HG02678 (cell line): ENCODE measurements around the gene GPD1L.
"Not testable (repeated sequence)": the region's sequence is repeated elsewhere in the genome, so short reads cannot be mapped to it uniquely, and the experiment has no call there.

Experiments used
- ATAC-seq: cut with Tn5 transposase; IDR thresholded peaks from one replicate; pipeline ENCODE4 v1.9.1; 2021; ENCODE audit warnings: mild to moderate bottlenecking, moderate library complexity; ENCODE audit not compliant: unreplicated experiment

GPD1L gene

DNA sequence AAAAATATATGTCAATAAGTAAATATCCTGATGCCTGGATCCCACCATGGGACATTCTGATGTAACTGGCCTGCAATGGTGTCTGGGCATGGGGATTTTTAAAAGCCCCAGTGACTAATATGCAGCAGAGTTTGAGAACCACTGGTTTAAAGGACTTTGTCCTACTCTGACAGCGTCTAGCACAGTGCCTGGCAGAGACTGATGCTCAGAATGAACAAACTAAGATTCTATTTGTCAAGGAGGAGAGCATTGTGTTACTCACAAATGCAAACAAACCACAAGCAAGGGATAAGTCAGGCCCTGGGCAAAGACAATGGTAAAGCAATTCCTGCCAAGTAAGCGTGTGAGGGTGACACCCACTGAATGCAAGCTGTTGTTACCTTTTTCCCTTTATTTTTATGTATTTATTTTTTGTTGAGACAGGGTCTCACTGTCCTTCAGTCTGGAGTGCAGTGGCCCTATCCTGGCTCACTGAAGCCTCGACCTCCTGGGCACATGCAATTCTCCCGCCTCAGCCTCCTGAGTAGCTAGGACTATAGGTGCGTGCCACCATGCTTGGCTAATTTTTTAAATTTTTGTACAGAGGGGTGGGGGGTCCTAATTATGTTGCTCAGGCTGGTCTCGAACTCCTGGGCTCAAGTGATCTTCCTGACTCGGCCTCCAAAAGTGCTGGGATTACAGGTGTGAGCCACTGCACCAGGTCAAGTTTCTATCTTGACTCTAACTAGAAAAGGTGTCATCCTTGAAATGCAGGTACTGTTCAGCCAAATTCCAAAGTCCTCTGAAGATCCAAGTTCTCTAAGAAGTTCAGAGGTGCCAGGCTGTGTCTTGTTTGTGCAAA, 909 bp upstream of the GPD1L start:
- no peak for ATAC-seq

DNA sequence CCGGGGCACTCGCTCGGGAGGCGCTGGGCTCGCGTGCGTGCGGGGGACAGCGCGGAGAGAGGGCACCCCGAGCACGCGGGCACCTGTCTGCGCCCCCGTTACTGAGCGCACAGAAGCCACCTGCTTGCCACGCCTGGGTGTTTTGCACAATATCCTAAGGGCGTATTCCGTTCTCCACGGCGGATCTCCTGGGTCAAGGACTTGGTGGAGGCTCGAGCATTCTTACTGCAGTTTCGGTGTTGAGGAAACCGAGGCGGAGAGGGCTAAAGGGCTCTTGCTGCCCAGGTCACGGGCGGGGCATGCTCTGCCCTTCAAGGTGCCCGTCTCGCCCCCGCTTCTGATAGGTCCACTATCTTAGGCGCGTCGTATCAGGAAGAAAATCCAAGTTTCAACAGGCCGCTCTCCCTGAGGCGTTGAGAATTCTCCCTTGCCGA, 526 bp downstream of the GPD1L start:
- ATAC-seq = no peak

DNA sequence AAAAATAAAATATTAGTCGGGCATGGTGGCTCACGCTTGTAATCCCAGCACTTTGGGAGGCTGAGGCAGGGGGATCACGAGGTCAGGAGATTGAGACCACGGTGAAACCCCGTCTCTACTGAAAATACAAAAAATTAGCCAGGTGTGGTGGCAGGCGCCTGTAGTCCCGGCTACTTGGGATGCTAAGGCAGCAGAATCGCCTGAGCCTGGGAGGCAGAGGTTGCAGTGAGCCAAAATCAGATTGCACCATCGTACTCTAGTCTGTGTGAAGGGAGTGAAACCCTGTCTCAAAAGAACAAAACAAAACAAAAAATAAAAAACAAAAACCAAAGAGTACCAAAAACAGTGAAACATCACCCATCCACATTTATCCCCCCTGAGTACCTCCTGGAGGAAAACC, 1.8 kb downstream of the GPD1L start:
- not testable (repeated sequence) for ATAC-seq

DNA sequence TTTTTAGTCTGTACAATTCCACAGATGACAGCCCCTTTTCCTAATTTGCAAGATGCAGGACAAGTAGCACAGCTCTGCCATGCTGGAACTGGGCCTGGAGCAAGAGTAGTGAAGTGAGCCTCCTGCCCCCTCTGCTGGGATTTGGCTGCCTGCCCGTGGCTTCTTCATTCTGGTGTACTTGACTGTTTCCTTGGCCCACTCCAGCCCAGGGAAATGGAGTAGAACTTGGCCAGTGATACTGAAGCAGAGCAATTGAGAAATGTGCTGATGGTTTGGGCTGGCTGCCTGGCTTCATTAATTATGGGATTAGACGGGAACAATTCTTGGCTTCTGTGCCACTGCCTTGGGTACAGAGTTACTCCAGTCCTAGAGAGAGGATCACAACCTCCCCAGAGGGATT, 2.8 kb downstream of the GPD1L start:
- ATAC-seq = no peak

DNA sequence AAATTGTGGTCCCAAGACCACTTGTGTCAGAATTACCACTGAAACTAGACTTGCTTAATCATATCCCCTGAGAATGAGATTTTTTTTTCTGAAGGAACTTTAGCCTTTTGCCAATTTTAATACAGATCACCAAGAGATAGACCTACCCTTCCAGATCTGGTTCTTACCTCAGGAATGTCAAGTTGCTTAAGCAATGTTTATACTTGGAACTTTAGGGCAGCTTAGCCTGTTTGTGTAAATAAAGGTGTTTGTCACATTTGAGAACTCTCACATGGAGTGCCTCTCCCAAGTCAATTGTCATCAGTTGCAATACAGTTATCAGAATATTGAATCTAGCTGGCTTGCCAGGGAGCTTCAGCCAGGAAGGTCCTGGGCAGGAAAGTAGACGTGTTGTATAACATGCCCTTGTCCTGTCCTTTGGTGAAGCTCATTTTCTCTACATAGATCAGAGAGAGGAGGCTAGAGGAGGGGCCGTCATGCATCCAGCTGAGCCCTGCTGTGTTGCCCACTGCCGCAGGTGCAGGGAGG, 3.9 kb downstream of the GPD1L start:
- no peak for ATAC-seq

DNA sequence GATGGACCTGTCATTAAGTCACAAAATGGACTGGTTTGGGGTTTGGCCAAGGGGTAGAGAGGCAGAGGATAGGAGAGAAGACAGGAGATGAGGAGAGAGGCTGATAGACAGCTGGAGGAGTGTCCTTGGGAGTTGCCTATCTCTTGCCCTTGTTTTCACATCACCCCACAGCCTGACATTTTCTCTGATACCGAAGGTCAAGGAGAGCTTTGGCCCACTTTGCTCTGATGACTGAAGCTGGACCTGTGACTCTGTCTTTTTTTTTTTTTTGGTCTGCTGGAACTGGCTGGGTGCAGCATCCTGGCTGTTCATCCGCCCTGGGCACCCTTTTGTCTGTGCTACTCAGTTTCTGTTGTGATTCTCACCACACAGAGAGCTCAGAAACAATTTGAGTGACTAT, 5.1 kb downstream of the GPD1L start:
- no peak for ATAC-seq

DNA sequence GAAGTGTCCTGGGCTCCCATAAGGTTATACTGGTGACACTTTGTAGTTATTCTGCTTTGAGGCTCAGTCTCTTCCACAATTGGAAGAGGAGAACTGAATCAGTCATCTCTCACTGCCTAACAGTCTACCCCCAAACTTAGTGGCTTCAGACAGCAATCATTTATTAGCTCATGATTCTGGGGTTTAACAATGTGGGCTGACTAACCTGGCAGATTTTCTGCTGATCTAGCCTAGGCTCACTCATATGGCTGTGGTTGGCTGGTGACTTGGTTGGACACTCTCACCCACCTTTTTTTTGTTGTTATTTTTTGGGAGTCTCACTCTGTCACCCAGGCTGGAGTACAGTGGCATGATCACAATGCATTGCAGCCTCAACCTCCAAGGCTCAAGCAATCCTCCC, 7.1 kb downstream of the GPD1L start:
- no peak for ATAC-seq

DNA sequence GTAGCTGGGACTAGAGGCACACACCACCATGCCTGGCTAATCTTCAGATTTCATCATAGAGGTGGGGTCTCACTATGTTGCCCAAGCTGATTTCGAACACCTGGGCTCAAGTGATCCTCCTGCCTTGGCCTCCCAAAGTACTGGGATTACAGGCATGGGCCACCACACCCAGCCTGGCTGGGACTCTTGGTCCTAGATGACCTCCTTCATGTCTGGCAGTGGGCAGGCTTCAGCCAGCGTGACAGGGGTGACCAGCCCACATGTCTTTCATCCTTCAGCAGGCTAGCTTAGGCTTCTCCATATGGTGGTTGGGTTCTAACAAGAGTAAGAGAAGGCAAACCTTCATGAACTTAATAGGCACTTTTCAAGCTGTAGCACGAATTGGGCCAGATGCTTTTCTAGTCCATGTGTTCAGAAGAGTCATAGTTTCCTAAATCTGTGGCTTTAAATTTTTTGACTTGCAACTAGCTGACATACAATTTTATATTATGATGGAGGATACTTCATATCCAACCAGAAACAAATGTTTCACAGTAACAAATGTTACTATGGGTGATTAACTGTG, 7.6 kb downstream of the GPD1L start:
- ATAC-seq = peak; percentile 18

DNA sequence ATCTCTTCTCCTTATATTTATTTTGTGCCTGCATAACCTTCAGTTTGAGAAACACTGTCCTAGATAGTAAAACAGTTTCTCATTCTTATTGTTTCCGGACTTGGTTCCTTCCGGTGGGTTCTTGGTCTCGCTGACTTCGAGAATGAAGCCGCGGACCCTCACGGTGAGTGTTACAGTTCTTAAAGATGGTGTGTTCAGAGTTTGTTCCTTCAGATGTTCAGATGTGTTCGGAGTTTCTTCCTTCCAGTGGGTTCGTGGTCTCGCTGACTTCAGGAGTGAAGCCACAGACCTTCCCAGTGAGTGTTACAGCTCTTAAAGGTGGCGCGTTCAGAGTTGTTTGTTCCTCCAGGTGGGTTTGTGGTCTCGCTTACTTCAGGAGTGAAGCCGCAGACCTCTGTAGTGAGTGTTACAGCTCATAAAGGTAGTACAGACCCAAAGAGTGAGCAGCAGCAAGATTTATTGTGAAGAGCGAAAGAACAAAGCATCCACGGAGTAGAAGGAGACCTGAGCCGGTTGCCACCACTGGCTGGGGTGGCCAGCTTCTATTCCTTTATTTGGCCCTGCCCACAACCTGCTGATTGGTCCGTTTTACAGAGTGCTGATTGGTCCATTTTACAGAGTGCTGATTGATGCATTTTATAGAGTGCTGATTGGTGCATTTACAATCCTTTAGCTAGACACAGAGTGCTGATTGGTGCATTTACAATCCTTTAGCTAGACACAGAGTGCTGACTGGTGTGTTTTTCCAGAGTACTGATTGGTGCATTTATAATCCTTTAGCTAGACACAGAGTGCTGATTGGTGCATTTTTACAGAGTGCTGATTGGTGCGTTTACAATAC, 8.3 kb downstream of the GPD1L start:
- ATAC-seq = peak; percentile 47

DNA sequence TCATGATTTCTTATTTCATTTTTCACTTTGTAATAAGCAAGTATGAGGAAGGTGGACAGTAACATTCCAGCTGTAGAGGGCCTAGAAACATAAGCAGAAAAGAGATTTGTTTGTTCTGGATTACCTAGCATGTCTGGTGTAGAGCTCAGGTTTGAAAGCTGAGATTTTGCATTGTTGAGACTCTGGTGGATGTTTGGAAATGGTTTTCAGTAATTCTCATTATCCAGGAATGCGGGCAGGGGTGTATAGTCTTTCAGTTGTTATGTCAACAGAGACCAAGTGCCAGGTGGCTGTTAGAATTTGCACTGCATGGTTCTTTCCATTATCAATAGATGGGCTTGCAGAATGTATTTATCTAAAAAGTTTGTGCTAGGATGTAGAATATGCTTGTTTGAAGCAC, 10.9 kb downstream of the GPD1L start:
- no peak for ATAC-seq

DNA sequence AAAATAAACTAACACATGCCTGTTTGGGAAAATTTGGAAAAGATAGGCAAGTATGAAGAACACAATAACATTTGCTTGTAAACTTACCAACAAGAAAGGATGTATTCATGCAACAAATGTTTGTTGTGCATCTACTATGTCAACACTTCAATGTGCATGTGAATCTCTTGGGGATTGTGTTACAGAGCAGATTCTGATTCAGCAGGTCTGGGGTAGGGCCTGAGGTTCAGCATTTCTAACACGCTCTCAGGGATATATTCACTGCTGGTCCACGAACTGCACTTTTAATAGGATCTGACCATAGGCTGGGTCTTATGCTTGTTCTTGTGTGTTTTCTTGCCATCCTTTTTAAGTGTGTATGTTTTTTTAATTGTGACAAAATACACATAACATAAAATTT, 11.8 kb downstream of the GPD1L start:
- no peak for ATAC-seq

DNA sequence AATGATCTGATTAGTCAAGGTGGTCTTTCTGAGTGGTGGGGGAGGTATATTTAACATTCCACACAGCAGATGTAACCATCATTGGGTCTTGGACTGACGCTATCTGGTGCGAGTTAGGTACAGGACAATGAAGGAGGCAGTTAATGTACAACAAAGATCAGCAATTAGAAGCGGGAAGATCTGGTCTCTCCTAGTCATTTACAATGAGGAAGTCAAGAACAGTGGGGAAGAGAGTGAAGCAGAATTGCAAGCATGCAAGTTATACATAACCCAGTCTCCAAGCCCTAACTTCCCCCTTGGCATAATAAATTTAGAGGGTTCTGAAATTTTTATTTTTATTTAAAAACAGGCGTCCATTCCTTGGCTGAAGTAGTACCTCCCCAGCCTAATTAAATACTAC, 14.1 kb downstream of the GPD1L start:
- ATAC-seq = no peak

DNA sequence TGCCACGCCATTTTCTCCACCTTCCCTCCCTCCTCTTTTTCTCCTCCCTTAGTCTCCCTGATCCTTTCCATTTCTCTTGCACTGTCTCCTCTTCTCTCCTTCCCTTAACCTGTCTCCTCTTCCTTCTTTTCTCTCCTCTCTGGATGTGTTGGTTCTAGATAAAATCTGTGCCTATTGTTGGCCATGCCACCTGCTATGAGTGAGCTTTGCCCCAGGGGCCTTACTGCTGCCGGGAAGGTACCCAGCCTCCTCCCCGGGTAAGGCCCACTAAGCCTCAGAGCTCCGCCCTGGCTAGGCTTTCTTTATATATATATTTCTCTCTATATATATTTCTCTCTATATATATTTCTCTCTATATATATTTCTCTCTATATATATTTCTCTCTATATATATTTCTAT, 14.7 kb downstream of the GPD1L start:
- no peak for ATAC-seq

DNA sequence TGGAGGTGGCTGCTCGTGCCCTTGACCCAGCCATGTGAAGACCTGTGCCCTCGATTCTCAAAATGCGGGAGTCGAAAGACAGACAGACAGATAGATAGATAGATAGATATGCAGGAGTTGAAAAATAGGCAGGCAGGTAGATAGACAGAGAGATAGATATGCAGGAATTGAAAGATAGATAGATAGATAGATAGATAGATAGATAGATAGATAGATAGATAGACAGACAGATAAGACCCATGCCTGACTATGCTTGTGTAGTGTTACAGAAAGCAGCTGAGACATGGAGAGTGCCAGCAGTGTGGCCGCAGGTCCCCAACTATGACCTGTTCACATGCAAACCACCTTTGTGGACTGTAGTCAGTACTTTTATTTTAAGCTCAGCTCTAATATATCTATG, 17.2 kb downstream of the GPD1L start:
- ATAC-seq = no peak

DNA sequence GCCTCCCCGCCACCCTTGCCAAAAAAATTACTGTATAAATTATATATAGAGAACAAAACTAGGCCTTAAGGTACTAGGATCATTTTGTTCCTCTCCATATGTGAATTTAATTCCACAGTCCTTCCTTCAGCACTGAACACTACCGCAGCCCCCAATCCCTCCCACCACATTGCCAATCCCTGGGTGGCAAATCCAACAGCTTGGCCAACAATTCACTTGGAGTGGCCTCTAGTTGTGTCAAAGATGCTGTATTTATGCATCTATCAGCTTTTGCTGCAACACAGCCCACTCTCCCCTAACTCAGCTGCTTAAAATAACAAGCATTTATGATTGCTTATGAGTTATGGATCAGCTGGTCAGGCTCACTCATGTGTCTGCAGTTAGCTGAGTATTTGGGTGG, 18.6 kb downstream of the GPD1L start:
- no peak for ATAC-seq

DNA sequence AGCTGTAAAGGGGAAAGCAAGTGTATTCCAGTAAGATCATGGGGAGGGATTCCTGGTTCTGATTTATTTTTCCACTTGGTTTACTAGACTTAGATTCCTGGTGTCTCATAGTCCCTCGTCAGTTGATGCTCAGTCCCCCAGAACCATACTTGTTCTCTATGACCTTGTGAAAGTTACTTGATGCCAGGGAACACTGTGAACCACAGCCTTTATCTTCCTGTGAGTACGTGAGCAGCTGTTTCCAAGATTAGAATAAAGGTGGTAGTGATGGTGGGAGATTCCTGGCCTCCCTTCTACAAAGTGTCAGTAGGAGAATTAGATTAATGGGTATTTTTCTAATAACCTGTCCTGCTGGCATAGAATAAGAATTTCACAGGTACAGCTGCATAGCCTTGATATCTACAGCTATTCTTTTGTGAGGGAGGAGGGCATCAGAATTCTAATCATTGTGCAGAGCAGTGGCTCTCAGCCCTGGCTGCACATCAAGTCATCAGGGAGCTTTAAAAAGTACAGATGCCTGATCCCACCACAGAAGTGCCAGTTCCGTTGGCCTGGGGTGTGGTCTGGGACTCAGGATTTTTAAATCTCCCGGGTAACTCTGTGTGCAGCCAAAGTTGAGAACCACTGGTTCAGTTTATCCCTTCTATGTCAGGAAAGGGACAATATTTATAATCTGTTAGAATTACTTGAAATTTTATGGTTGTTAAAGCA, 20.0 kb downstream of the GPD1L start:
- ATAC-seq = no peak

DNA sequence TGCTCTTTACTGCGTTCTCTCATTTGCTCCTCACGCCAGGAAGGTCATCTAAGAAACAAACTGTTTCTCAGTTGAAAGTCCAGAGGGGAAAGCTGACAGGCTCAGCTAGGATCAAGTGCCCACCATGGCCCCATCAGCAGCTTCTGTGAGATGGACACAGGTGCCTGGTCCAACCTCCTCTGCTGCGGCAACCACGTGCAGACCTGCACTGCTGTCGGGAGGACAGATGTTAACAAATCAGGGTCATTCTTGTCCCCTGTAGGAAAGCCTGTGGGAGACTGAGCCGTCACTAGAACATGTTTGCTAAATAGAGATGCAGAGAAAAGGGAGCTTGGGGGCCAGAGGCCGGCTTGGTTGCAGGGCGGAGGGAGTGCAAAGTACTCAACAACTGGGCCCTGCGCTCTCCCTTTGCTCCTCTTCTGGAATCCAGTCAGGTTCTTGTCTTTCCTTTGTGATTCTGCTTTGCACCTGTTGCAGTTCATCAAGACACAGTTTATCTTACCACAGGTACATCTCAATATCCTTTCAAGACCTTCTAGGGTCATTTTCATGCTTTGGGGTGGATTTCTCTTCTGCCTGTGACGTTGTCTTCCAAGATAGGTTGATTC, 20.9 kb downstream of the GPD1L start:
- no peak for ATAC-seq

DNA sequence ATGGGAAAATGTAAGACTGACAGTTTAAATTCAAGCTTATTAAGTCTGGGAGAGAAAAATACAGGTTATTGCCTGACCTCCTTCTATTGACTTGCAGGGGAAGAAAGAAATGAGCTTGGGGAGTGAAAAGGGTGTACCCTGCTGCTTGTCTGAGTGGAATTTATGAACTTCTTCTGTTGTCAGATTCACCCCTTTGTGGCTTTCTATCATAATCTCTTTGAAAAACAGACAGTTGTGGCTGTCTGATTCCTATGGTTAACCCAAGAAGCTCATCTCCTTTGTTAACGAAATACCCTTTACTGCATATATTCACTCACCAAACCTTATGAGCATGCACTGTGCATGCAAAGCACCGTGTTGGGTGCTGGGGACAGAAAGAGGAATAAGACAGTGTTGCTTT, 22.5 kb downstream of the GPD1L start:
- ATAC-seq = no peak

DNA sequence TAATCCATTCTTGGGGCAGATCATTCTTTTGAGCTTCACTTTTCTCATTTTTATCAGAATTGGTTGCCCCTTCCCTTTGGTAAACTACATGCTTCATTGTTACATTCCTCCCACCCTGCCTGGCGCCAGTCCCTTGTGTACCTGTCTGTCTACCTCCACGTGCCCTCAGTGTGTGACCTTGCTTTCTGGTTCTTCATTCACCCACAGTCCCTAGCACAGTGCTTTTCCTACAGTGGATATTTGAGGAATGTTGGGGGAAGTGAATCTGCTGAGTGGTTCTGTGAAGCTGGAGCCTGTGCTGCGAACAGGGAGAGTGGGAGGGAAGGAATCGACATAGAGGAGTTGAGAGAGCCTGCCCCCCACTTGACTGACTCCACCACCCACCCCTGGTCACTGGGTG, 23.4 kb downstream of the GPD1L start:
- no peak for ATAC-seq

DNA sequence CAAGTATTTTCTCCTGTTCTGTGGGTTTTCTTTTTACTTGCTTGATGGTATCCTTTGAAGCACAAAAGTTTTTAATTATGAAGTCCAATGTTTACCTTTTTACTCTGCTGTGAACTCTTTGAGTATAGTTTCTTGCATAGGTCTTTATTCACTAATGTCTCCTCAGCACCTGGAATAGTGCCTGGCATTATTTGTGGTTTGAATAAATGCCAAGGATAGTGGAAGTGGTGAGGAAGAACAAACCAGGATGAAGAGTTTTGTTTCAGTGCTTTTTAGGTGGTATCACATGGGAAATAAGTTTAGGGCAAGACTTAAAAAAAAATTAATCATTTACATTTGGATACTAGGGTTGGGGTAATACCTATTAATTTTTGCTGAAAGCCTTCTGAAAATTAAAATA, 25.7 kb downstream of the GPD1L start:
- ATAC-seq = no peak

DNA sequence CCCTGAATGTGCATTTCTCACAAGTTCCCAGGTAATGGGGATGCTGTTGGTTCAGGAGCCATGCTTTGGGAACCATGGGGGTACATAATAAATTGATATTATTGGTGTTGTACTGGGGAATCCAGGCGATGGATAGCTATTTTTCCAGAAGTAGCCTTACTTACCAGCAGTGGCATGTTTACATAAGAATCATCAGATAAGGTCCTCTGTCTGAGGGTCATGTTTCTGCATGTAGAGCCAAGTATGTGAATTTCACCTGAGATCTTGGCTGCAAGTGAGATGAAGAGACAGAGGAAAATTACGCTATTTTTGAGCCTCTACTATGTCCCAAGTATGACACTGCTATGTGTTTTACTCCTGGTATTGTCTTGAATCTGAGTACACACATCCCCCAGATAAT, 26.3 kb downstream of the GPD1L start:
- no peak for ATAC-seq
